ENCODE data around the gene RAD1.
"Not testable (repeated sequence)": the region's sequence is repeated elsewhere in the genome, so short reads cannot be mapped to it uniquely, and the experiment has no call there.

Gene RAD1

GRCh38 chr5:34915139-34915855, at the start of gene RAD1, which contains the start of gene BRIX1:
Gene RAD1, minus strand, starts transcription at chr5:34915504. Its CDS starts 612 bp downstream, at chr5:34914892.
Gene BRIX1, plus strand, starts transcription at chr5:34915711. Its CDS starts 28 bp downstream, at chr5:34915739.
- peak; percentile 97 for DNase-seq

DNA sequence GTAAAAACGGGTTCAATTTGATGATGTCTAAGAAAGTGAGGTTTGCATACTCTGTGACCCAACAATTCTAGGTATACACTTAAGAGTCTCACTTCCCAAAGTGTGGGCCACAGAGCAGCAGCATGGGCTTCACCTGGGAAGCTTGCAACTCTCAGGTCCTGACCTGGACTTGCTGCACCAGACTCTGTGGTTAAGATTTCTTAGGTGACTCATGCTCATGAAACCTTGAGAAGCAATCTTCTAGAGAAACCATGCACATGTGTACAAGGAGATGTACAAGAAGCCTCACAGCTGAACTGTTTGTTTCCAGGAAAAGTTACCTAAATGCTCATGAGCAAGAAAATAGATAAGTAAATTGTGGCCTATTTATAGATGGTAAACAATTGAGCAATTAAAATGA, 44.0 kb upstream of the RAD1 start:
- DNase-seq: no peak

DNA sequence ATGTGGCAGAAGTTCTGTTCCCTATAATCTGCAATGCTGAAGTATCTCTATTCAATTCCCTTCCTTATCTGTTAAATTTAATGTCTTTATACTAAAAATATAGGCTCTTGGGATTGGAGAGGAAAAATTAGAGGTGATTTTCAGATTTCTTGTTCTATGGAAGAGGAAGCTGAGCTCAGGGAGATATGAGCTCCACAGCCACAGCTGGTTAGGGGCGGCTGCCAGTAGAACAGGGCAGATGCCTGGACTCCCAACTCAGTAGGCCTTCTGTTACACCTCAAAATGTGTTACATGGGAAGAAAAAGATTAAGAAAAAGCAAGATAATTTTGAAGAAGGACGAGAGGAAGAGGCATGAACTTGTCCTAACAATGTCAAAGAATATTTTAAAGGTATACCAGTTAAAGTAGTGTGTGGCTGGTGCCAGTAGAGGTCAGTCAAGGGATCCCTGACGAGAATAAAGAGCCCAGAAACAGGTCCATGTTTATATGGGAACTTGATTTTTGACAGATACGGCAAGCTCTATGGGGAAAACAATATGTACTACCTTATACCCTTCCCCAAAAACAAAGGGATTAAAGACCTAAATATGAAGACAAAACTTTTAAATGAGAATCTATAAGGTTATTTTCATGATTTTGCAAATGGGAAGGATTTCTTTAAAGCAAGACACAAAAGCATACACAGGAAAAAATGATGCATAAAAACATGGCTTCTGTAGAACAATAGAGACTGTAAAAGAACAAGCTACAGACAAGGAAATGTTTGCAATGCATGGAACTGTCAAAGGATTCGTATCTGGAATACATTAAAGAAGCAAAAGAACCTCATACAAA, 42.8 kb upstream of the RAD1 start:
- peak; percentile 35 for DNase-seq

DNA sequence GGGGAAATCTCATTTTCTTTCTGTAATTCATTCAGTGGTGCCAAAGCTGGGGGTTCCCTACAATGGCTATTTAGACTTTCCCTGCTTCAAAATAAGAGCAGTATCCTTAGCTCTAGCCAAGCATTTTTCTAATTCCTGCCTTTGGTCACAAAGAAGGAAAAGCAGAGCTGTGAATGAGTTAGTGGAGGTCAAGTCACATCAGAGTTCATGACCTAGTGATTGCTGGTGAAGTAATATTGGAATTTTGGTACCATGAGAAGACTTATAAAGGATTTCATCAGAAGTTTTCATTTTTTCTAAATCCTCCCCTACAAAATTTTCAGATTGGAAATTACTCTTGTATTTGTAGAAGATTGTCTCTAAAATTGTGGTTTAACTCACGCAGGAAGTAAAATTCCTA, 42.0 kb upstream of the RAD1 start:
- DNase-seq: no peak

GRCh38 chr5:34944460-34945047, 29.2 kb upstream of the RAD1 start:
- no peak for DNase-seq

- DNase-seq: no peak
Measured at GRCh38 chr5:34944044-34944443, 28.7 kb upstream of the RAD1 start.

- no peak for DNase-seq
Measured at GRCh38 chr5:34941936-34942335, 26.6 kb upstream of the RAD1 start.

GRCh38 chr5:34932947-34933346, 17.6 kb upstream of the RAD1 start:
- no peak for DNase-seq

DNA sequence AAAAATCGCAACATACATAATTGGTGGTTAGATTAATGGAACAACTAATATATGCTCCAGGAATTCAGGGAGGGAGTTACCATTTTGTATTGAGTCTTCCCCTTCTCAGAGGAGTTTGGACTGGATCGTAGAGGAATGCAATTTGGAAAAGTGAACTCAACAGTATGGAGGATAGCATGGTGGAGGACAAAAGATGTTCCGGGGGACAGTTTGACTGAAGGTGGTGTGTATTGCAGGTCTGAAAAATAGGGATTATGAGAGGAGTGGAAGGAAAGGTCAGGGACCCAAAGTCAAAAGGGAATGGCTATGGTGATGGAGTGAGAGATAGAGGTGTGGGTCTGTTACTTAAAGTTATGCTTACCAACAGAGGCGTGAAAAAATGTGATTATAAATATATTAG, 15.6 kb upstream of the RAD1 start:
- no peak for DNase-seq

DNA sequence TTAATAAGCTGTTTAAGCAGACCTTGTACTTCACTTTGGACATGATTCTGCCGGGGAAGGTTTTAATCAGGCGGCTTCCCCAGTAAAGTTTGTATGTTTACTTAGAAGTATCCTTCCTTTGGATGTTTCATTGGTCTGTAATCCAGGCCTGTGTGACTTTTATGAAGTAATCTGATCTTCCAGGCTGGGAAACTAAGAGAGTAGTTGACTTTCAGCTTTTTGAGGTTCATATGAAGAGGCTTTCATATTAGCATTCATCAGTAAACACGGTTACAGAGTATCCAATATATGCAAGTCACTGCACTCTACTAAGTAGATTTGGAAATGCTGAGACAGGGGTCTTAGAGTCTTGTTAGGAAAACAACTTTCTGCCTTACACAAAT, 15.1 kb upstream of the RAD1 start:
- DNase-seq: peak; percentile 38

- DNase-seq: peak; percentile 76
Measured at GRCh38 chr5:34929720-34930461, 14.6 kb upstream of the RAD1 start.

DNA sequence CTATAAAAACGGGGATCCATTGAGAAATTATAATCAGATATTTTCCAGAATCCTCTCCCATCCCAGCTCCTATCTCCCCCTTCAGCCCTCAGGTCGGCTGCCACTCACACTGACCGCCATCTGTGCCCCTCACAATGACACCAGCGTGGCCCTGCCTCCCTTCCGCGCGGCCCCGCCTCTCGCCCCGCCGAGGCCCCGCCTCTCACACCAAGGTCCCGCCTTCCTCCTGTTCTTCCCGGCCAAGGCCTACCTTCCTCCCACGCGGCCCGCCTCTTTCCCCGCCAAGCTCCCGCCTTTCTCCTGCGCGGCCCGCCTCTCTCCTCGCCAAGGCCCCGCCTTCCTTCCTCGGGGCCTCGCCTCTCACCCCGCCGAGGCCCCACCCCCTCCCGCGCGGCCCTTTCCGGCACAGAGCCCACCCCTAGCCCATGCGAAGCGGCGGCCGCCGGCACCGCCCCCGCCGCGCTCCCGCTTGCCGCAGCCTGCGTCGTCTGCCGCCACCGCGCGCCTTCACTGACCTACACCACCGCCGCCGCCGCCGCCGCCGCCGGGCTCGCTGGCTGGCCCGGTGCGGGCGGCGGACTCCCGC, 13.9 kb upstream of the RAD1 start, which contains the start of gene DNAJC21:
TSS of gene DNAJC21 (plus strand) at position 426 of the 586 bp plus-strand sequence. CDS start 261 bp downstream, outside the sequence.
- DNase-seq: peak; percentile 97

DNA sequence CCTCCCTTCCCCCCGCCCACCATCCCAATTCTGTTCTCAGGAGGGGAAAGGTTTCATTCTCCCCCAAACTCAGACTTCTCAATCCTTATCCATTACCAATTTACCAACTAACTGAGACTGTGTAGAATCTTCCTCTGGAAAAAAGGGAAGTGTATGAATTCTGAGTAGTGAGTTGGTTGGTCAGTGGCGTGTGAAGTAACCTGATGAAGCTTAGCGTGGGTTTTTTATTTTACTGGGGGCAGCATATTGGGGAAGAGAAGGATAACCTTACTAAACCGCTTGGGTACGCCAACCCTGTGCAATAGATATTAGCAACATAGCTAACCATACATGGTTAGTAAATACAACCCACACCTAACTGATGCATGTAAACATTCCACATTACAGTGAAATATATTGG, 13.0 kb upstream of the RAD1 start:
- no peak for DNase-seq

GRCh38 chr5:34927785-34928184, 12.5 kb upstream of the RAD1 start:
- DNase-seq: no peak

DNA sequence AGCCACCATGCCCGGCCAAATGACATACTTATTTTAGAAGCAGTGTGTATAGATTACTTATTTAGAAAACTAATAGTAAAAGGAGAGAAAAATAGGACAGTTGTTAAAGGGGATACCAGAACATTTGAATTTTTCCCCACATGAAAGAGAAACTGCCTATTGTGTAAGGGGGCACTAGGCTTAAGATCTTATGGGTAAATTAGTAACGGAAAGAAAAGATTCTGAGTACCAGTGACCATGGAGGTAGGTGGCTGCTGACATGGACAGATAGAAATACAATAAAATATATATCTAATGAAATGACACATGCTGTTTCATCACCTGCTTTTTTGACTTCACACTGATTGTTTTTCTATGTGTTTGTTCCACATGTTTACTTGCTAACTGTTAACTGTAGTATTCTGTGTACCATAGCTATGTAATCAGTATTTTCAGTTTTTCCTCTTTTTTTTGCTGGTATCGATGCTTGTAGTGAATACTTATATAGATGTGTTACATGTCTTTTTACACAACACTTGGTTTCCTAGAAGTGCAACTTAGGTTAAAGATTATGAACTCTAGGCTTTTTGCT, 11.1 kb upstream of the RAD1 start:
- DNase-seq: no peak

DNA sequence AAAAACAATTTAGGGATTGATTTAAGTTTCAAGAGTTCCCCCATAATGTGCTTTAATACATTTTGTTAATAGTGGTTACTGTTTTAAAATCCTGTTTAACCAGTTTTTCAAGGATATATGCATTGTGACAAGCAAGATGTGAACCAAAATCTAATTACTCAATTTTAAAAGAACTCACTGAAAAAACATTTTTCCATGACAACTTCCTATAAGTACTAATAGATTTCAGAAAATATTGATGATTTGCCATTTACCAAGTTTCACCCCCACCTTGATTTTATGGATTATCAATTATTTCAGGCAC, 9.1 kb upstream of the RAD1 start:
- DNase-seq: no peak

- DNase-seq: no peak
Measured at GRCh38 chr5:34923694-34924461, 8.6 kb upstream of the RAD1 start.

- DNase-seq: not testable (repeated sequence)
Measured at GRCh38 chr5:34923256-34923655, 8.0 kb upstream of the RAD1 start.

DNA sequence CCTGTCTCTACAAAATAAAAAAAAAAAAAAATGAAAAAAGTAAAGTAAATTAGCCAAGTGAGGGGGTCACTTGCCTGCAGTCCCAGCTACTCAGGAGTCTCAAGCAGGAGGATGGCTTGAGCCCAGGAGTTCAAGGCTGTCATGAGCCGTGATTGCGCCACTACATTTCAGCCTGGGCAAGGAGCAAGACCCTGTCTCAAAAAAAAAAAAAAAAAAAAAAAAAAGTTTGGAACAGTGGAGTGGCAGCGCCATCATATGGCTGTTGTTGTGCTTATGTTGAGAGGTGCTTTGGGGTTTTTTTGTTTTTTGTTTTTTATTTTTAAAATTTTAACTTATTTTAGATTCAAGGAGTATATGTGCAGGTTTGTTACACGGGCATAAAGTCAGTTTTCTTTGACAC, 3.8 kb upstream of the RAD1 start:
- DNase-seq: no peak

DNA sequence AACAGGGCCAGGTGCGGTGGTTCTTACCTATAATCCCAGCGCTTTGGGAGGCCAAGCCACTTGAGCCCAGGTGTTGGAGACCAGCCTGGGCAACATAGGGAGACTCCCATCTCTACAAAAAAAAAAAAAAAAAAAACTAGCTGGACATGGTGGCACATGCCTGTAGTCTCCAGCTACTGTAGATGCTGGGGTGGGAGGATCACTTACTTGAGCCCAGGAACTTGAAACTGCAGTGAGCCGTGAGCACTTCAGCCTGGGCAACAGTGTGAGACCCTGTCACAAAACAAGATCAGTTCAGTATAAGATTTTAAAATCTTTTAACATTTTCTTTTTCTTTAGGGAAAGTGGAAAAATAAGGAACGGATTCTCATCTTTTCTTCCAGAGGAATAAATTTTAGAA, 2.7 kb upstream of the RAD1 start:
- DNase-seq: no peak

DNA sequence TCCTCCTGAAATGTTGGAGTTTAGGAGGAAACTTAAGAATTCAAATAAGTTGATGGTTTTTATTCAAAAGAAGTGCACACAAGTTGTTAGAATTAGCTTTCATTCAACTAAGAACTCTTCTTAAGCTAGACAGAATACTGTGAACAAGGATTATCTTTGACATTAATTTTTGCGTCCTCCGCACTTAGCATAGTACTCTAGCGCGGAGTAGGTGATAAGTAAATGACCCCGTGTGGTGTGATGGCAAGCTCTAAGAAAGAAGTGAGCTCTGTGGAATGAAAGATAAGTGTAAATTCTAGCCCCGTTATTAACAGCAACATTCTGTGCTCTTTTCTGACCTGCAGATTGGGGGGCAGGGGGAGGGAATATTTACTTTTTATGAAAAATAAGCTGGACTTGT, 1.2 kb upstream of the RAD1 start:
- DNase-seq: peak; percentile 10

GRCh38 chr5:34915856-34916192, 520 bp upstream of the RAD1 start:
- peak; percentile 33 for DNase-seq

All from NCI-H82 (cell line).